ENCODE measurements around the gene HPN. TPM values are rescaled to one million over a fixed set of nuclear protein-coding genes. Genes with fewer than 3 reads are reported as not detected.
"Not testable (repeated sequence)": the region's sequence is repeated elsewhere in the genome, so short reads cannot be mapped to it uniquely, and the experiment has no call there.

HPN gene
- total RNA-seq, 2 donors from 2014 or later = 0.27 to 1.0 TPM

GRCh38 chr19:35000647-35001501 is 40.6 kb upstream of the HPN start:
- intact Hi-C loops (cut with DNase I) = no loop called here
- H3K9me3 ChIP-seq = no peaks in the 10 kb centered on the region
- H3K4me3 ChIP-seq = peak overlapping the region; percentile 79
- H3K4me1 ChIP-seq = peaks cover 13% of the 10 kb centered on the region
- H3K27ac ChIP-seq = peak overlapping the region; percentile 96
- no peak for TF ChIP-seq CTCF (IDR thresholded peaks at IDR 0.05)
- DNase-seq = peak; percentile 50
- peak overlapping the region; percentile 91 to 95 for H3K9ac ChIP-seq (ENCODE audit: low read depth in 2 of 2, low read length in 2 of 2)
- H3K36me3 ChIP-seq = no peaks in the 10 kb centered on the region
- no peaks in the 10 kb centered on the region for H3K27me3 ChIP-seq

- Histone ChIP-seq H3K9ac (ENCODE audit: low read depth in 2 of 2, low read length in 2 of 2) (peak overlapping the region; percentile 15 to 91), H3K27ac (no peak overlapping the region), H3K9me3 (no peaks in the 10 kb centered on the region), H3K4me1 (peaks cover 4% of the 10 kb centered on the region), H3K27me3 (no peaks in the 10 kb centered on the region), H3K36me3 (no peaks in the 10 kb centered on the region), H3K4me3 (no peak overlapping the region)
- no peak for DNase-seq
- intact Hi-C loops (cut with DNase I) = no loop called here
- no peak for TF ChIP-seq CTCF (IDR thresholded peaks at IDR 0.05)
Observed at GRCh38 chr19:35002037-35002535, 39.4 kb upstream of the HPN start.

GRCh38 chr19:35004517-35005255 is 36.8 kb upstream of the HPN start:
- intact Hi-C loops (cut with DNase I) = no loop called here
- no peak overlapping the region for H3K4me3 ChIP-seq
- no peaks in the 10 kb centered on the region for H3K9me3 ChIP-seq
- no peaks in the 10 kb centered on the region for H3K36me3 ChIP-seq
- TF ChIP-seq CTCF (IDR thresholded peaks at IDR 0.05) = no peak
- H3K9ac ChIP-seq (ENCODE audit: low read depth in 2 of 2, low read length in 2 of 2) = peak overlapping the region; percentile 13 to 35
- no peak overlapping the region for H3K27ac ChIP-seq
- H3K27me3 ChIP-seq = no peaks in the 10 kb centered on the region
- peaks cover 4% of the 10 kb centered on the region for H3K4me1 ChIP-seq
- no peak for DNase-seq

GRCh38 chr19:35005256-35005977 is 36.1 kb upstream of the HPN start:
- no peaks in the 10 kb centered on the region for H3K9me3 ChIP-seq
- peak overlapping the region in 1 of 2 donors; percentile 80 for H3K9ac ChIP-seq (ENCODE audit: low read depth in 2 of 2, low read length in 2 of 2)
- DNase-seq = no peak
- H3K27ac ChIP-seq = no peak overlapping the region
- no peak overlapping the region for H3K4me3 ChIP-seq
- H3K27me3 ChIP-seq = no peaks in the 10 kb centered on the region
- intact Hi-C loops (cut with DNase I) = no loop called here
- H3K4me1 ChIP-seq = peaks cover 4% of the 10 kb centered on the region
- no peaks in the 10 kb centered on the region for H3K36me3 ChIP-seq
- TF ChIP-seq CTCF (IDR thresholded peaks at IDR 0.05) = no peak

- H3K9me3 ChIP-seq; H3K27me3 ChIP-seq; DNase-seq; H3K36me3 ChIP-seq; intact Hi-C loops (cut with DNase I); H3K4me1 ChIP-seq; H3K4me3 ChIP-seq: not testable (repeated sequence)
- Histone ChIP-seq H3K9ac (ENCODE audit: low read depth in 2 of 2, low read length in 2 of 2) (peak overlapping the region in 1 of 2 donors; percentile 80), H3K27ac (peak overlapping the region; percentile 14)
Observed at GRCh38 chr19:35006007-35006341, 35.5 kb upstream of the HPN start.
